Suprapubic skin (tissue), 3 donors: Measurements from ENCODE around the gene CCDC138.

Experiments
- CTCF ChIP-seq, 2 donors: fragments of 200-600 bp in 1 of 2; fragments of 450-650 bp in 1 of 2; sonication (generic) in 1 of 2; IDR thresholded peaks; one replicate each; pipeline ENCODE4 v1.5.1; 2016 to 2019; ENCODE audit warnings: antibody characterized with exemption in 2 of 2, mild to moderate bottlenecking in 1 of 2, moderate library complexity in 1 of 2
- EP300 ChIP-seq: sonication (generic); formaldehyde crosslinking; IDR thresholded peaks from one replicate; pipeline ENCODE4 v1.6.1; 2017; ENCODE audit warnings: antibody characterized with exemption
- POLR2A ChIP-seq, 2 donors: fragments of 450-650 bp; IDR thresholded peaks; one replicate each; pipeline ENCODE4 v1.6.1; 2017; ENCODE audit warnings: antibody characterized with exemption in 2 of 2, mild to moderate bottlenecking in 2 of 2, moderate library complexity in 2 of 2

DNA sequence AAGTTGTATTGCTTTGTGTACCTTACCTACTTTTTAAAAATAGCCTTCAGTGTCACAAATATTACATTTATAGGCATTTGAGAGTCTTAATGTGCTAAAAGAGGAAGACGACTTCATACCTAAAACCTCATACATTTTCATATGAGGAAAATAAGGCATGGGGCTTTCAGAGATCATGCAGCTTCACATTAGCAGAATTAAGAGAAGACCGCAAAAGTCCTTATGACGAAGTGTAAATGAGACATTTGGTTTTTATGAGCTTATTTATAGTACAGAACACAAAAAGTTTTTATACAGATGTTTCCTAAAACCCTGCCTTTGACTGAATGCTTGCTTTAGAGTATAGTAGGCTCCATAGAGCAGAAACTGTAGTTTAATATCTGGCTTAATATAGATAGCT is 10.1 kb upstream of the CCDC138 start:
- TF ChIP-seq CTCF (IDR thresholded peaks at IDR 0.05): no peak
- TF ChIP-seq EP300: no peak
- TF ChIP-seq POLR2A (IDR thresholded peaks at IDR 0.05): no peak
